Sigmoid colon (tissue), 4 donors: ENCODE measurements around the gene MPV17L2.

Experiments used
- EP300 ChIP-seq, 4 donors: sonication (generic); formaldehyde crosslinking; IDR thresholded peaks; one replicate each; pipeline ENCODE4 v1.6.1; 2017; ENCODE audit warnings: antibody characterized with exemption in 4 of 4
- POLR2A ChIP-seq, 2 donors: fragments of 450-650 bp; IDR thresholded peaks; one replicate each; pipeline ENCODE4 v1.6.1; 2016; ENCODE audit warnings: antibody characterized with exemption in 2 of 2, mild to moderate bottlenecking in 2 of 2, moderate library complexity in 2 of 2
- POLR2AphosphoS5 ChIP-seq, 4 donors: sonication (generic); formaldehyde crosslinking; IDR thresholded peaks; one replicate each; pipeline ENCODE4 v1.6.1; 2017; ENCODE audit warnings: antibody characterized with exemption in 4 of 4
- TF ChIP-seq, protein P1 (sequence below), 4 experiments: fragments of 450-650 bp in 3 of 4; fragments of 200-600 bp in 1 of 4; IDR thresholded peaks; one replicate each; pipeline ENCODE4 v1.5.1; 2016 to 2019; ENCODE audit warnings: antibody characterized with exemption in 4 of 4, mild to moderate bottlenecking in 3 of 4, moderate library complexity in 2 of 4

DNA sequence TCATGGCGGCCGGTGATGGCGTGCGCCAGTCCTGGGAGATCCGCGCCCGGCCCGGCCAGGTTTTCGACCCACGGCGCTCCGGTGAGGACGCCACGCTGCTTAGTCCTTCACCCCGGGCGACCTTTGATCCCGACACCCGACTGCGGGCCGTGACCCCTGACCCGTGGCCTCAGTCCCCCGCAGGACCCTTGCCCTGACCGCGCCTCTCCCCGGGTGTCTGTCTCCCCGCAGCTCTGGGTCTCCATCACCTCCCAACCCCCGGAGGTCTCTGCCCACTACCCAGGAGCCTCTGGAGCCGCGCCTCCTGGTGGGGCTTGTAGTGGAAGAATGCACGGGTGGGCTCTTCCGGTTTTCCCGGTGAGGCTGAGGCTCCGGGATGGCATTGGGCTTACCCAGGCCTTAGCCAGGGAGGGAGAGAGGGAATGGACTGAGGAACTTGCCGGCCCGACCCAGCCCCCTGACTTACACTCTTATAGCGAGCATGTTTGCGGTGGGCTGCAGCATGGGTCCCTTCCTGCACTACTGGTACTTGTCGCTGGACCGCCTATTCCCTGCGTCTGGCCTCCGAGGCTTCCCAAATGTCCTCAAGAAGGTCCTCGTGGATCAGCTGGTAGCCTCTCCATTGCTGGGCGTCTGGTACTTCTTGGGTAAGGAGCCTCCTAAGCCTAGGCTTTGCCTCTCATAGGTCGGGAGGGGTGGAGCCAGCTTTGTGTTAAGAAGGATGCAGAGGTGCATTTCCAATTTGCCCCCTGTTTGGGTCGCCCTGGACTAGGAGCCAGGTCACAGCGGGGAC is 566 bp downstream of the MPV17L2 start:
- TF ChIP-seq POLR2A (IDR thresholded peaks at IDR 0.05) (no peak), POLR2AphosphoS5 (IDR thresholded peaks at IDR 0.05) (no peak), EP300 (IDR thresholded peaks at IDR 0.05) (no peak)
- TF ChIP-seq, protein P1, sequence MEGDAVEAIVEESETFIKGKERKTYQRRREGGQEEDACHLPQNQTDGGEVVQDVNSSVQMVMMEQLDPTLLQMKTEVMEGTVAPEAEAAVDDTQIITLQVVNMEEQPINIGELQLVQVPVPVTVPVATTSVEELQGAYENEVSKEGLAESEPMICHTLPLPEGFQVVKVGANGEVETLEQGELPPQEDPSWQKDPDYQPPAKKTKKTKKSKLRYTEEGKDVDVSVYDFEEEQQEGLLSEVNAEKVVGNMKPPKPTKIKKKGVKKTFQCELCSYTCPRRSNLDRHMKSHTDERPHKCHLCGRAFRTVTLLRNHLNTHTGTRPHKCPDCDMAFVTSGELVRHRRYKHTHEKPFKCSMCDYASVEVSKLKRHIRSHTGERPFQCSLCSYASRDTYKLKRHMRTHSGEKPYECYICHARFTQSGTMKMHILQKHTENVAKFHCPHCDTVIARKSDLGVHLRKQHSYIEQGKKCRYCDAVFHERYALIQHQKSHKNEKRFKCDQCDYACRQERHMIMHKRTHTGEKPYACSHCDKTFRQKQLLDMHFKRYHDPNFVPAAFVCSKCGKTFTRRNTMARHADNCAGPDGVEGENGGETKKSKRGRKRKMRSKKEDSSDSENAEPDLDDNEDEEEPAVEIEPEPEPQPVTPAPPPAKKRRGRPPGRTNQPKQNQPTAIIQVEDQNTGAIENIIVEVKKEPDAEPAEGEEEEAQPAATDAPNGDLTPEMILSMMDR (IDR thresholded peaks at IDR 0.05): no peak
